IMR-90 (cell line): ENCODE measurements around the gene PARVB. TPM values are rescaled to one million over a fixed set of nuclear protein-coding genes. Genes with fewer than 3 reads are reported as not detected.

ENCODE experiments used
- ATAC-seq: fragments of 200-7000 bp; cut with Tn5 transposase; 2 replicates; pipeline ENCODE4 v1.9.1; 2020; ENCODE audit warnings: low read depth, mild to moderate bottlenecking, moderate library complexity
- BruUV-seq: library from RNA; stranded (reverse); fragments of 400-500 nt; replicated peaks from 2 replicates; lab custom pipeline; 2021; lab: Mats Ljungman, UMichigan
- CTCF ChIA-PET: fragments of 300-600 bp; formaldehyde crosslinking; extraction: SDS; loops from one replicate; lab custom pipeline; 2021; ENCODE audit warnings: antibody characterized with exemption; lab: Yijun Ruan, JAX
- POLR2A ChIA-PET: fragments of 300-600 bp; sonication (Branson Sonifier 250); formaldehyde crosslinking; loops from one replicate; lab custom pipeline; 2022; ENCODE audit warnings: antibody characterized with exemption; ENCODE audit not compliant: unreplicated experiment; lab: Charles Lee
- DNase-seq: peaks from one replicate; pipeline ENCODE4 v3.0.0; 2013
- H2AFZ ChIP-seq: replicated peaks from 2 replicates; pipeline ENCODE3; 2013; ENCODE audit warnings: low read length, mild to moderate bottlenecking; ENCODE audit not compliant: poor library complexity
- H2AK5ac ChIP-seq: 2 replicates; pipeline ENCODE4 v1.6.1; 2013; ENCODE audit warnings: low read depth, low read length, inconsistent platforms
- H2AK9ac ChIP-seq: replicated peaks from 2 replicates; pipeline ENCODE3; 2013; ENCODE audit warnings: mild to moderate bottlenecking, low read depth, low read length, moderate library complexity; ENCODE audit not compliant: poor library complexity
- H2BK120ac ChIP-seq: 2 replicates; pipeline ENCODE4 v1.6.1; 2013; ENCODE audit warnings: low read depth, low read length, inconsistent platforms
- H2BK15ac ChIP-seq: 3 replicates; pipeline ENCODE4 v1.6.1; 2013; ENCODE audit warnings: low read depth, low read length, inconsistent platforms
- H2BK20ac ChIP-seq: 2 replicates; pipeline ENCODE4 v1.6.1; 2013; ENCODE audit warnings: low read depth, mild to moderate bottlenecking, inconsistent platforms, low read length, moderate library complexity
- H2BK5ac ChIP-seq: 2 replicates; pipeline ENCODE4 v1.6.1; 2013; ENCODE audit warnings: mild to moderate bottlenecking, low read depth, low read length, inconsistent platforms; ENCODE audit not compliant: poor library complexity, severe bottlenecking
- H3K14ac ChIP-seq: replicated peaks from 2 replicates; pipeline ENCODE4 v1.6.1; 2013; ENCODE audit warnings: low read depth, low read length, inconsistent platforms
- H3K18ac ChIP-seq: 2 replicates; pipeline ENCODE4 v1.6.1; 2013; ENCODE audit warnings: low read depth, low read length, control low read depth
- H3K23ac ChIP-seq: 2 replicates; pipeline ENCODE4 v1.6.1; 2013; ENCODE audit warnings: low read depth, low read length, inconsistent platforms
- H3K27ac ChIP-seq: 2 replicates; pipeline ENCODE4 v1.5.1; 2013; ENCODE audit warnings: mild to moderate bottlenecking, control low read depth, low read length; ENCODE audit not compliant: insufficient read depth
- H3K27me3 ChIP-seq: 2 replicates; pipeline ENCODE4 v1.6.1; 2013; ENCODE audit warnings: low read length; ENCODE audit not compliant: control insufficient read depth, insufficient read depth
- H3K36me3 ChIP-seq: 2 replicates; pipeline ENCODE4 v1.6.1; 2013; ENCODE audit warnings: low read length, mixed read lengths; ENCODE audit not compliant: control insufficient read depth, insufficient read depth
- H3K4ac ChIP-seq: 2 replicates; pipeline ENCODE4 v1.6.1; 2013; ENCODE audit warnings: low read depth, low read length, inconsistent platforms
- H3K4me1 ChIP-seq: 2 replicates; pipeline ENCODE4 v1.6.1; 2013; ENCODE audit warnings: low read length, mixed read lengths; ENCODE audit not compliant: control insufficient read depth, insufficient read depth
- H3K4me2 ChIP-seq: 2 replicates; pipeline ENCODE4 v1.6.1; 2013; ENCODE audit warnings: low read depth, mild to moderate bottlenecking, control low read depth, low read length, moderate library complexity
- H3K4me3 ChIP-seq: 2 replicates; pipeline ENCODE4 v1.5.1; 2013; ENCODE audit warnings: low read depth, mild to moderate bottlenecking, control low read depth, low read length, moderate library complexity; ENCODE audit not compliant: insufficient read depth
- H3K56ac ChIP-seq: 2 replicates; pipeline ENCODE4 v1.6.1; 2013; ENCODE audit warnings: low read length, inconsistent platforms; ENCODE audit not compliant: insufficient read depth; ENCODE audit errors: extremely low read depth
- H3K79me1 ChIP-seq, 2 experiments: 2 replicates each; pipeline ENCODE4 v1.6.1; 2013; ENCODE audit warnings: low read length in 2 of 2, inconsistent platforms in 1 of 2, low read depth in 1 of 2
- H3K9ac ChIP-seq: 2 replicates; pipeline ENCODE4 v1.6.1; 2013; ENCODE audit warnings: low read depth, low read length, control low read depth
- H3K9me1 ChIP-seq: 2 replicates; pipeline ENCODE4 v1.6.1; 2013; ENCODE audit warnings: low read length, inconsistent platforms; ENCODE audit not compliant: insufficient read depth
- H3K9me3 ChIP-seq: 2 replicates; pipeline ENCODE4 v1.6.1; 2013; ENCODE audit warnings: low read length; ENCODE audit not compliant: control insufficient read depth, insufficient read depth
- H4K20me1 ChIP-seq: 2 replicates; pipeline ENCODE4 v1.6.1; 2013; ENCODE audit warnings: low read length, inconsistent platforms; ENCODE audit not compliant: insufficient read depth
- H4K5ac ChIP-seq: 2 replicates; pipeline ENCODE4 v1.6.1; 2013; ENCODE audit warnings: mild to moderate bottlenecking, low read depth, low read length, control low read depth
- H4K8ac ChIP-seq, 2 experiments: 2 replicates each; pipeline ENCODE4 v1.6.1; 2013; ENCODE audit warnings: low read depth in 2 of 2, low read length in 2 of 2, control low read depth in 1 of 2, inconsistent platforms in 1 of 2
- H4K91ac ChIP-seq: 2 replicates; pipeline ENCODE4 v1.6.1; 2013; ENCODE audit warnings: low read depth, low read length, inconsistent platforms; ENCODE audit not compliant: insufficient read depth
- BHLHE40 ChIP-seq: fragments of 150-350 bp; IDR thresholded peaks from 2 replicates; pipeline ENCODE4 v1.6.1; 2016; ENCODE audit warnings: mild to moderate bottlenecking, low read depth, low read length
- CEBPB ChIP-seq: IDR thresholded peaks from 2 replicates; pipeline ENCODE4 v1.6.1; 2012; ENCODE audit warnings: low read depth, low read length, improper control_type of control experiment
- CHD1 ChIP-seq: IDR thresholded peaks from 2 replicates; pipeline ENCODE4 v1.6.1; 2012; ENCODE audit warnings: low read depth, low read length, improper control_type of control experiment
- CTCF ChIP-seq: conservative IDR thresholded peaks from 2 replicates; pipeline ENCODE4 v1.5.1; 2012; ENCODE audit warnings: mild to moderate bottlenecking, low read depth, low read length, improper control_type of control experiment
- ELK1 ChIP-seq: fragments of 150-350 bp; IDR thresholded peaks from 2 replicates; pipeline ENCODE4 v1.6.1; 2016; ENCODE audit warnings: low read depth, mild to moderate bottlenecking, low read length, moderate library complexity, borderline replicate concordance
- FOS ChIP-seq: fragments of 150-350 bp; IDR thresholded peaks from 2 replicates; pipeline ENCODE4 v1.6.1; 2016; ENCODE audit warnings: low read depth, low read length
- MAFK ChIP-seq: IDR thresholded peaks from 2 replicates; pipeline ENCODE4 v1.6.1; 2012; ENCODE audit warnings: low read depth, low read length, improper control_type of control experiment
- MAZ ChIP-seq: IDR thresholded peaks from 2 replicates; pipeline ENCODE4 v1.6.1; 2012; ENCODE audit warnings: low read depth, mild to moderate bottlenecking, low read length, improper control_type of control experiment, moderate library complexity, borderline replicate concordance
- MXI1 ChIP-seq: IDR thresholded peaks from 2 replicates; pipeline ENCODE4 v1.6.1; 2012; ENCODE audit warnings: low read depth, mild to moderate bottlenecking, low read length, moderate library complexity, borderline replicate concordance
- NFE2L2 ChIP-seq: fragments of 150-350 bp; IDR thresholded peaks from 2 replicates; pipeline ENCODE4 v1.6.1; 2016; ENCODE audit warnings: low read depth, mild to moderate bottlenecking, low read length
- POLR2A ChIP-seq: IDR thresholded peaks from 2 replicates; pipeline ENCODE4 v1.6.1; 2012; ENCODE audit warnings: mild to moderate bottlenecking, low read depth, low read length
- RAD21 ChIP-seq: IDR thresholded peaks from 2 replicates; pipeline ENCODE4 v1.6.1; 2012; ENCODE audit warnings: low read length, improper control_type of control experiment
- RCOR1 ChIP-seq: IDR thresholded peaks from 2 replicates; pipeline ENCODE4 v1.6.1; 2012; ENCODE audit warnings: mild to moderate bottlenecking, low read length, improper control_type of control experiment; ENCODE audit not compliant: insufficient replicate concordance
- RFX5 ChIP-seq: IDR thresholded peaks from 2 replicates; pipeline ENCODE4 v1.8.0; 2012; ENCODE audit warnings: low read depth, mild to moderate bottlenecking, low read length, moderate library complexity
- SMC3 ChIP-seq: fragments of 150-350 bp; IDR thresholded peaks from 2 replicates; pipeline ENCODE4 v1.6.1; 2016; ENCODE audit warnings: low read depth, mild to moderate bottlenecking, antibody characterized with exemption, low read length, moderate library complexity
- USF2 ChIP-seq: fragments of 150-350 bp; IDR thresholded peaks from 2 replicates; pipeline ENCODE4 v1.6.1; 2017; ENCODE audit warnings: mild to moderate bottlenecking, antibody characterized with exemption, low read length, low read depth
- WGBS, 2 experiments: methylation state at CpG; one replicate each; pipeline versions ENCODE4 v1.1.5 to v1.1.7; 2013; ENCODE audit warnings: missing lambda C conversion rate in 2 of 2; ENCODE audit not compliant: insufficient read length in 1 of 2; ENCODE audit errors: extremely low coverage in 2 of 2; 5-methylcytosine and 5-hydroxymethylcytosine counted together
- dilution Hi-C: fragments of 300-500 bp; cut with HindIII; formaldehyde crosslinking; loops from one replicate; pipeline ENCODE4 v1.14.3; 2018; ENCODE audit warnings: low sequenced_read_pairs; ENCODE audit not compliant: unreplicated experiment
- in situ Hi-C: fragments of 300-500 bp; cut with MboI; formaldehyde crosslinking; loops from 3 replicates; pipeline ENCODE4 v1.14.3; 2019; ENCODE audit warnings: low sequenced_read_pairs, inconsistent platforms, mixed read lengths
- intact Hi-C: fragments of 100-400 bp; cut with micrococcal nuclease; formaldehyde crosslinking; loops from 2 replicates; pipeline ENCODE4 v1.10.0; 2022
- polyA plus RNA-seq, 3 experiments: library from polyadenylated mRNA; depleted of rRNA; stranded (reverse); fragments of >200 nt; gene quantifications; 2 replicates each; pipeline ENCODE4 v1.2.3, GENCODE V29; 2012; ENCODE audit warnings: low replicate concordance in 1 of 3
- total RNA-seq: library from RNA; depleted of rRNA; stranded (reverse); fragments of >200 nt; gene quantifications from 2 replicates; pipeline ENCODE4 v1.2.3, GENCODE V29; 2012

PARVB gene
- total and polyA plus RNA-seq, 2 of the 4 experiments (the other 2 are of a cell fraction), result 44.3 to 53.9 TPM

GRCh38 chr22:43992331-43992821 lies 31.7 kb upstream of the PARVB start:
- ChIA-PET POLR2A (no interaction called here), CTCF (interaction anchor here (1.2 to 2.1 kb wide), 9 partner anchors 9 to 631 kb away, joined by 3 to 26 read pairs (median 5); no protein-coding TSS in a partner anchor)
- 73% methylated on average over 6 of the region's 16 CpGs; no CpG with 5 or more reads in 1 of the 2 experiments for WGBS, 2 experiments
- no peak overlapping the region for H3K27ac ChIP-seq
- H4K5ac ChIP-seq, result no peak overlapping the region
- BruUV-seq, result no TSS peak
- no peak overlapping the region for H2BK5ac ChIP-seq
- no peak overlapping the region for H3K14ac ChIP-seq
- no peak overlapping the region for H3K4me3 ChIP-seq
- H3K4me1 ChIP-seq, result peaks cover 7% of the 10 kb centered on the region; the same call in 1 of the 2 replicates
- no peak overlapping the region for H3K56ac ChIP-seq
- no peak overlapping the region for H2BK20ac ChIP-seq
- no peak overlapping the region for H3K9ac ChIP-seq
- dilution Hi-C loops (no loop called here), in situ Hi-C loops (loop anchor here (10.0 kb wide), 1 partner anchor 342 kb away; no protein-coding TSS in a partner anchor), intact Hi-C loops (loop anchor here (2.0 to 5.0 kb wide), 4 partner anchors 88 to 675 kb away; no protein-coding TSS in a partner anchor)
- H3K18ac ChIP-seq, result no peak overlapping the region
- DNase-seq (peak; percentile 78), ATAC-seq (peak; percentile 71)
- H3K4ac ChIP-seq, result no peak overlapping the region
- no peak overlapping the region for H2BK15ac ChIP-seq
- H4K8ac ChIP-seq, result no peak overlapping the region
- no peak overlapping the region for H3K4me2 ChIP-seq
- peak overlapping the region; percentile 2 for H2AK9ac ChIP-seq
- peak overlapping the region; percentile 65 for H2AFZ ChIP-seq
- H3K27me3 ChIP-seq, result no peaks in the 10 kb centered on the region
- no peak overlapping the region for H2AK5ac ChIP-seq
- H3K9me3 ChIP-seq, result no peaks in the 10 kb centered on the region
- H3K23ac ChIP-seq, result no peak overlapping the region
- peaks cover 15% of the 10 kb centered on the region for H4K20me1 ChIP-seq
- H3K36me3 ChIP-seq, result peaks cover 60% of the 10 kb centered on the region
- no peak for TF ChIP-seq CTCF
- no peak for TF ChIP-seq NFE2L2
- no peak for TF ChIP-seq MAFK
- TF ChIP-seq RFX5, result no peak
- no peak for TF ChIP-seq MXI1
- no peak for TF ChIP-seq ELK1
- TF ChIP-seq RCOR1, result no peak
- no peak for TF ChIP-seq POLR2A
- no peak for TF ChIP-seq CEBPB
- TF ChIP-seq MAZ, result no peak
- TF ChIP-seq FOS, result no peak
- no peak for TF ChIP-seq SMC3
- no peak for TF ChIP-seq RAD21
- TF ChIP-seq BHLHE40, result no peak
- no peak for TF ChIP-seq CHD1
- no peak for TF ChIP-seq USF2
- H4K91ac ChIP-seq, result no peak overlapping the region
- H3K9me1 ChIP-seq, result no peaks in the 10 kb centered on the region
- H2BK120ac ChIP-seq, result no peak overlapping the region
- H3K79me1 ChIP-seq, result peaks cover 0 to 15% of the 10 kb centered on the region in 2 experiments; a peak in 2 of 4 replicates
